ENCODE data around the gene EYA4.

DNA sequence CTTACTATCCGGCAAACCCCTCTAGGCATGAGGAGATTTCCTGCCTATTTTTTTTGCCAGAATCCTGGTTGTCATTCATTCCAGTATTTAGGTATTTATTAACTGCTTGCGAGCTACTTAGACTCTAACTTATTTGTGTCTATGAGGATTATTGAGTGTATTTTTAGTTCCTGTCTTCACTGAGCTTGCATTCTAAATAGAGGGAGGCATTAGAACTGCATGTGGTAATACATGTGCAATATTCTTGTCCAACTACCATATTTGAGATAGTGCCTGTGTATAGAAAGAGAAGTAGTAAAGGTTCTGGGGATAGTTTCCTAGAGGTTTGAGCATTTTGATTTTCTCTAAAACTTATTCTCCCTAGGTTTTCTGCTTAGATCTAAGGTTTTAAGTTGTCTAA lies 308.9 kb downstream of the EYA4 start:
- no peak for TF ChIP-seq POLR2A (IDR thresholded peaks at IDR 0.05; ENCODE audit: low read depth, low read length)
- TF ChIP-seq MXI1 (IDR thresholded peaks at IDR 0.05; ENCODE audit: borderline replicate concordance, low read depth, low read length) = no peak
- TF ChIP-seq, protein P1, sequence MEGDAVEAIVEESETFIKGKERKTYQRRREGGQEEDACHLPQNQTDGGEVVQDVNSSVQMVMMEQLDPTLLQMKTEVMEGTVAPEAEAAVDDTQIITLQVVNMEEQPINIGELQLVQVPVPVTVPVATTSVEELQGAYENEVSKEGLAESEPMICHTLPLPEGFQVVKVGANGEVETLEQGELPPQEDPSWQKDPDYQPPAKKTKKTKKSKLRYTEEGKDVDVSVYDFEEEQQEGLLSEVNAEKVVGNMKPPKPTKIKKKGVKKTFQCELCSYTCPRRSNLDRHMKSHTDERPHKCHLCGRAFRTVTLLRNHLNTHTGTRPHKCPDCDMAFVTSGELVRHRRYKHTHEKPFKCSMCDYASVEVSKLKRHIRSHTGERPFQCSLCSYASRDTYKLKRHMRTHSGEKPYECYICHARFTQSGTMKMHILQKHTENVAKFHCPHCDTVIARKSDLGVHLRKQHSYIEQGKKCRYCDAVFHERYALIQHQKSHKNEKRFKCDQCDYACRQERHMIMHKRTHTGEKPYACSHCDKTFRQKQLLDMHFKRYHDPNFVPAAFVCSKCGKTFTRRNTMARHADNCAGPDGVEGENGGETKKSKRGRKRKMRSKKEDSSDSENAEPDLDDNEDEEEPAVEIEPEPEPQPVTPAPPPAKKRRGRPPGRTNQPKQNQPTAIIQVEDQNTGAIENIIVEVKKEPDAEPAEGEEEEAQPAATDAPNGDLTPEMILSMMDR (conservative IDR thresholded peaks at IDR 0.05; ENCODE audit: low read depth, low read length) = no peak
- TF ChIP-seq RAD21 (IDR thresholded peaks at IDR 0.05; ENCODE audit: low read length) = no peak
- TF ChIP-seq MAFK (IDR thresholded peaks at IDR 0.05; ENCODE audit: low read depth, low read length) = no peak

Data from IMR-90 (cell line).